LNCaP clone FGC (cell line): ENCODE results near the gene SLC7A6OS.

ENCODE experiments used
- DNase-seq: peaks from one replicate; pipeline ENCODE4 v3.0.0-alpha.2; 2011; ENCODE audit warnings: low read depth
- H3K4me3 ChIP-seq: 2 replicates; pipeline ENCODE4 v1.5.1; 2011; ENCODE audit warnings: mild to moderate bottlenecking, low read depth, low read length, control low read depth
- CTCF ChIP-seq: IDR thresholded peaks from 2 replicates; pipeline ENCODE4 v1.5.1; 2012; ENCODE audit warnings: mild to moderate bottlenecking; ENCODE audit not compliant: control insufficient read depth, insufficient read depth; ENCODE audit errors: extremely low read depth

The SLC7A6OS gene

DNA sequence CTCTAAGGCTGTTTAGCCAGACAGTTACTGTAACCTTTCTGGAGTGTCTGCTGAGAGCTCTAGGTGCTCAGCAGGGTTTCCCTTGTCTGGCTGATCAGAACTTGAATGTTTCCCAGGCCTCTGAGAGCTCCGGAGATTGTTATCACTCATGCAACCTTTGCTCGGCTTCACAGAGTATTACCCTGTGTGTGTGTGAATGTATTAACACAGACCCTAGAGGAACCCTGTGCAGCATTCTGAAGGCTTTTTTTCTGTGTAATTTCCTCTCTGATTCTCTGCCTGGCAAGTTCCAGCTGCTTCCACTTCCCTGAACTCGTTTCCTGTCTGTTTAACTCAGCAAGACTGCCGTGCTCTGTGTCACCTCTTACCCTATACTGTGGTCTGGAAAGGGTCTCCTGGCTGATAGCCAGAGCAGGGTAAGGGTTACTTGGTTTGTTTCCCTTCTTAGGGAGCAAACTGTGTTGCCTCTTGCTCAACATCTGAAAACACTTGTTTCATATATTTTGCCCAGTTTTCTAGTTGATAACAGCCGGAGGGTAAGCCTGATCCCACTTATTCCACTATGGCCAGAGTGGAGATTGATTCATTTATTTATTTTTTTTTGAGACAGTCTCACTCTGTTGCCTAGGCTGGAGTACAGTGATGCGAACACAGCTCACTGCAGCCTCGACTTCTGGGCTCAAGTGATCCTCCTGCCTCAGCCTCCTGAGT is 21.8 kb upstream of the SLC7A6OS start:
- no peak for TF ChIP-seq CTCF
- H3K4me3 ChIP-seq, result no peak overlapping the region
- peak; percentile 17 for DNase-seq

- no peak for TF ChIP-seq CTCF
- DNase-seq, result no peak
- no peak overlapping the region for H3K4me3 ChIP-seq
These were observed 21.2 kb upstream of the SLC7A6OS start for GRCh38 chr16:68331879-68332410.

DNA sequence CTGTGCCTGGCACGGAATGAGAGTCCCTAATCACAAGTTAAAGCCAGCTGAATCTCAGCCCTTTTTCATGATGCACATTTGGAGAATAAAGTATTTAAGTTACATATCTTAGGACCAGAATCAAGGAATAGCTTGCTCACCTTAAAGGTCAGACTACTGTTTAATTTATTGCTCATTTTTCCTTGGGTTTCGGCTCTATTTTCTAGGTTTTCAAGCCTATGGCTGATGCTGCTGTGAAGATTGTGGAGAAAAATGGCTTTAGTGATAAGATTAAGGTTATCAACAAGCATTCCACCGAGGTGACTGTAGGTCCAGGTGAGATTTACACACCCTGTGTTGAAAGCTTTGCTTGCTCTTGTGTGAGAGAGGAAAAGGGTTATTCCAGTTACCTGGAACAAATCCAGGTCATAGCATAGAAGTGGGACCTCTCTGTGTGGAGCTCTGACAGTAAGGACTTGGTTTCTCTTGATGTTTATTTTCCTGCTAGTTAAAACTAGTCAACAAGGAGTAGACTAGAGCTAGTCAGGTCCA is 18.2 kb upstream of the SLC7A6OS start:
- DNase-seq, result no peak
- no peak for TF ChIP-seq CTCF
- H3K4me3 ChIP-seq, result no peak overlapping the region

DNA sequence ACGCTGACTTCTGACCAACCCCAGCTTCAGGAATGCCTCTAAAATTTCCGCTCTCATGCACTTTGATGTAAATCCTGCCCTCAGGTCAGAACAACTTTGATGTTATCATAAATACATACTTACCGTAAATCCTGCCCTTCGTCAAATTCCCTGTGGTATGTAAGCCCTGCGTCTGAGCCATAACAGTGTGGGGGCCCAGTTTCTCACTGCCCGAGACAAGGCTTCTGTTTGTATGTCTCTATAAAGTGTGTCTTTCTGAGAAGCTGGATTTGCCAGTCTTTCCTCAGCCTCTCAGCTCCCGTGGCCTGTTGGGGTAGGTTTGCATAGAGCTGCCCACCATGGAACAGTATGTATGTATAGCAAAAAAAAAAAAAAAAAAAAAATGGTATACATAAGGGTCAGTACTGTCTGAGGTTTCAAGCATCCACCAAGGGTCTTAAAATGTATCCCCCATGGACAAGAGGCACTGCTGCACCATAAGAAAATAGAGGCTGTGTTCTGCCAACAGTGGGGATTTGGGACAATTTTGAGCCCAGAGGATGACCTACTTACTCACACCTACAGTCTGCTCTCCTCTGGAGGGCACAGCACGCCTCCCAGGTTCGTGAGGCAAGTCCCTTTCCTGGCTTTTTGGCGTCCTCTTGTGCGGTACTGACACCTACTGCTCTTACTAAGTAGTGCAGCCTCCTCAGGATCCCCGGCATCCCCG is 17.6 kb upstream of the SLC7A6OS start:
- peak; percentile 93 for TF ChIP-seq CTCF
- DNase-seq, result peak; percentile 73
- no peak overlapping the region for H3K4me3 ChIP-seq

DNA sequence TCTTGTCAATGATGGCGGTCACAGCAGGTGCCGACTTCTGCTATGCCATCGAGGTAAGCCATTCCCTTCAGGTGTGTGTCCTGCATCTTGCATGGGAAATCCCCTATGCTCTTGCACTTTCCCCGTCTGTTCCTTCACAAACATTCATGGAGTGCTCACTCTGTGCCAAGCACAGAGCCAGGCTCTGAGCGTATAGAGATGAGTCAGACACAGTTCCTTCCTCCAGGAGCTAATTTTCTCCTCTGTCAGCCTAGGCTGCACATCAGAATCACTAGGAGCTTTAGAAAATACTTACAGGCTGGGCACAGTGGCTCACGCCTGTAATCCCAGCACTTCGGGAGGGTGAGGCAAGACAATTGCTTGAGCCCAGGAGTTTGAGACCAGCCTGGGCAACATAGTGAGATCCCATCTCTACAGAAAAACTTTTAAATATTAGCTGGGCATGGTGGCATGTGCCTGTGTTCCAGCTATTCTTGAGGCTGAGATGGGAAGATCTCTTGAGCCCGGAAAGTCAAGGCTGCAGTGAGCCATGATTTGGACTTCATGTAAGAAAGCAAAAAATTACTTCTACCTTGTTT is 14.1 kb upstream of the SLC7A6OS start:
- no peak for TF ChIP-seq CTCF
- no peak overlapping the region for H3K4me3 ChIP-seq
- DNase-seq, result no peak

- TF ChIP-seq CTCF, result no peak
- DNase-seq, result no peak
- no peak overlapping the region for H3K4me3 ChIP-seq
These were observed 13.6 kb upstream of the SLC7A6OS start for GRCh38 chr16:68324336-68324735.
